Ishikawa (cell line): ENCODE results near the gene ROBO3.

Source experiments
- CEBPB ChIP-seq: IDR thresholded peaks from 2 replicates; pipeline ENCODE4 v1.6.1; 2012
- CREB1 ChIP-seq: IDR thresholded peaks from 2 replicates; pipeline ENCODE4 v1.6.1; 2012; ENCODE audit warnings: low read depth
- EGR1 ChIP-seq: IDR thresholded peaks from 2 replicates; pipeline ENCODE4 v1.6.1; 2012
- EP300 ChIP-seq: IDR thresholded peaks from 2 replicates; pipeline ENCODE4 v1.6.1; 2012; ENCODE audit warnings: borderline replicate concordance
- FOXM1 ChIP-seq: IDR thresholded peaks from 2 replicates; pipeline ENCODE4 v1.6.1; 2012; ENCODE audit warnings: low read depth, borderline replicate concordance
- MAX ChIP-seq: IDR thresholded peaks from 2 replicates; pipeline ENCODE4 v1.6.1; 2012
- NFIC ChIP-seq: IDR thresholded peaks from 2 replicates; pipeline ENCODE4 v1.6.1; 2012
- RAD21 ChIP-seq: IDR thresholded peaks from 2 replicates; pipeline ENCODE4 v1.6.1; 2012; ENCODE audit warnings: low read depth
- REST ChIP-seq: IDR thresholded peaks from 2 replicates; pipeline ENCODE4 v1.6.1; 2012; ENCODE audit warnings: low read depth, mild to moderate bottlenecking
- TAF1 ChIP-seq: IDR thresholded peaks from 2 replicates; pipeline ENCODE4 v1.6.1; 2012; ENCODE audit warnings: low read depth, mild to moderate bottlenecking
- TCF12 ChIP-seq: IDR thresholded peaks from 2 replicates; pipeline ENCODE4 v1.6.1; 2012; ENCODE audit warnings: low read depth
- TEAD4 ChIP-seq: IDR thresholded peaks from 2 replicates; pipeline ENCODE4 v1.6.1; 2012
- USF1 ChIP-seq: IDR thresholded peaks from 2 replicates; pipeline ENCODE4 v1.6.1; 2012
- YY1 ChIP-seq: IDR thresholded peaks from 2 replicates; pipeline ENCODE4 v1.6.1; 2012; ENCODE audit warnings: low read depth
- ZBTB7A ChIP-seq: IDR thresholded peaks from 2 replicates; pipeline ENCODE4 v1.6.1; 2012; ENCODE audit warnings: low read depth

Gene ROBO3

GRCh38 chr11:124897674-124898262, 32.5 kb downstream of the ROBO3 start, which contains the start of gene ROBO4:
Gene ROBO4, minus strand, starts transcription at chr11:124897865. Its CDS starts 70 bp downstream, at chr11:124897795.
- TF ChIP-seq EGR1 = no peak
- no peak for TF ChIP-seq ZBTB7A
- no peak for TF ChIP-seq MAX
- TF ChIP-seq YY1 = no peak
- no peak for TF ChIP-seq EP300
- no peak for TF ChIP-seq CEBPB
- no peak for TF ChIP-seq TEAD4
- no peak for TF ChIP-seq REST
- no peak for TF ChIP-seq CREB1
- no peak for TF ChIP-seq USF1
- no peak for TF ChIP-seq RAD21
- TF ChIP-seq FOXM1 = no peak
- TF ChIP-seq TCF12 = no peak
- TF ChIP-seq TAF1 = no peak

- no peak for TF ChIP-seq NFIC
- no peak for TF ChIP-seq TEAD4
- TF ChIP-seq YY1 = no peak
- TF ChIP-seq ZBTB7A = no peak
- TF ChIP-seq RAD21 = no peak
- no peak for TF ChIP-seq EGR1
Observed at GRCh38 chr11:124898263-124898680, 33.0 kb downstream of the ROBO3 start.

GRCh38 chr11:124898711-124899110, 33.5 kb downstream of the ROBO3 start:
- TF ChIP-seq CREB1 = no peak

- TF ChIP-seq YY1 = no peak
- no peak for TF ChIP-seq EGR1
- no peak for TF ChIP-seq TCF12
- TF ChIP-seq CEBPB = no peak
- no peak for TF ChIP-seq TAF1
- TF ChIP-seq USF1 = no peak
- no peak for TF ChIP-seq ZBTB7A
- no peak for TF ChIP-seq EP300
- TF ChIP-seq TEAD4 = no peak
- TF ChIP-seq FOXM1 = no peak
- TF ChIP-seq REST = no peak
- no peak for TF ChIP-seq RAD21
- no peak for TF ChIP-seq NFIC
Observed at GRCh38 chr11:124899383-124900145, 34.3 kb downstream of the ROBO3 start.

GRCh38 chr11:124900464-124900863, 35.2 kb downstream of the ROBO3 start:
- no peak for TF ChIP-seq EP300
- no peak for TF ChIP-seq YY1
- no peak for TF ChIP-seq MAX
- no peak for TF ChIP-seq NFIC
- no peak for TF ChIP-seq USF1
- no peak for TF ChIP-seq TAF1
- TF ChIP-seq CREB1 = no peak
- no peak for TF ChIP-seq FOXM1
- TF ChIP-seq RAD21 = no peak
- no peak for TF ChIP-seq EGR1
- no peak for TF ChIP-seq TEAD4

- no peak for TF ChIP-seq ZBTB7A
- TF ChIP-seq NFIC = no peak
- no peak for TF ChIP-seq MAX
- TF ChIP-seq REST = no peak
- TF ChIP-seq USF1 = no peak
- no peak for TF ChIP-seq YY1
- TF ChIP-seq TCF12 = no peak
- TF ChIP-seq FOXM1 = no peak
- no peak for TF ChIP-seq EGR1
- no peak for TF ChIP-seq EP300
- TF ChIP-seq TAF1 = no peak
- TF ChIP-seq TEAD4 = no peak
- TF ChIP-seq RAD21 = no peak
- TF ChIP-seq CEBPB = no peak
Observed at GRCh38 chr11:124902616-124903015, 37.4 kb downstream of the ROBO3 start.
